ENCODE data around the gene SLC27A2. TPM values are rescaled to one million over a fixed set of nuclear protein-coding genes. Genes with fewer than 3 reads are reported as not detected.

Gene SLC27A2
- total RNA-seq, 2 experiments from 2014 or later: 25.2 TPM

DNA sequence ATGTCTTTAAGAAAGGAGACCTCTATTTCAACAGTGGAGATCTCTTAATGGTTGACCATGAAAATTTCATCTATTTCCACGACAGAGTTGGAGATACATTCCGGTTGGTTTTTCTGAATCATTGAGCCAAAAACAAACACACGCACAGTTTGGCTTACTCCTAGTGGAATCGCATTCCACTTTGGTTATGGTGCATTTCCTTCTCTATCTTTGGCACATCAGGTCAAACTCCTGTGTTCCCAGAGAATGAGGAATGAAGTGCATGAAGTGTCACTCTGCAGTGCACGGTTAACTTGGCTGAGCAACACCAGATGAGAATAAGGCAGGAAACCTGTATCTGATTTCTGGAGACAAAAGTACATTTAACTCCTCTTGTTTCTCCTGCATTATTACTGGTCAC is 45.1 kb downstream of the SLC27A2 start:
- Mint-ChIP-seq H3K36me3 (ENCODE audit: low read depth) (peaks cover 37% of the 10 kb centered on the region), H3K9me3 (no peaks in the 10 kb centered on the region), H3K4me3 (no peak overlapping the region), H3K4me1 (ENCODE audit: low read depth) (no peaks in the 10 kb centered on the region), H3K27ac (no peak overlapping the region), H3K27me3 (ENCODE audit: low read depth) (no peaks in the 10 kb centered on the region)
- DNase-seq: no peak
- intact Hi-C loops (cut with micrococcal nuclease): no loop called here
- CTCF ChIA-PET: interaction anchor here (0.5 kb wide), 1 partner anchor 480 kb away, joined by 3 read pairs; no protein-coding TSS in a partner anchor

DNA sequence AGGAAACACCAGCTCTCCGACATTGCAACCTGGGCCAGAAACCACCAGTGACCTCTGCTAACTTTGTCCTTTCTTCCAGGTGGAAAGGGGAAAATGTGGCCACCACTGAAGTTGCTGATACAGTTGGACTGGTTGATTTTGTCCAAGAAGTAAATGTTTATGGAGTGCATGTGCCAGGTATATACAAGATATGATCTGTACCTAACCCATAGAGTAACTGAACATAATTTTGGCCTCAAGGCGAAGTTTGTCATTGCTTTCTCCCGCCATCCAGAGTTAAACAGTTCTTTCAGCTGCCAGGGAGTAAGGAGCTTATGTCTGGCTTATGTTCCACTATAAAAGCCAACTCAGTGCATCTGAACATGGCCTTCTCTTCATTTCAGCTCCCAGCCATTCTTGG is 46.9 kb downstream of the SLC27A2 start:
- CTCF ChIA-PET: no interaction called here
- H3K36me3 Mint-ChIP-seq (ENCODE audit: low read depth): peaks cover 22% of the 10 kb centered on the region
- intact Hi-C loops (cut with micrococcal nuclease): no loop called here

DNA sequence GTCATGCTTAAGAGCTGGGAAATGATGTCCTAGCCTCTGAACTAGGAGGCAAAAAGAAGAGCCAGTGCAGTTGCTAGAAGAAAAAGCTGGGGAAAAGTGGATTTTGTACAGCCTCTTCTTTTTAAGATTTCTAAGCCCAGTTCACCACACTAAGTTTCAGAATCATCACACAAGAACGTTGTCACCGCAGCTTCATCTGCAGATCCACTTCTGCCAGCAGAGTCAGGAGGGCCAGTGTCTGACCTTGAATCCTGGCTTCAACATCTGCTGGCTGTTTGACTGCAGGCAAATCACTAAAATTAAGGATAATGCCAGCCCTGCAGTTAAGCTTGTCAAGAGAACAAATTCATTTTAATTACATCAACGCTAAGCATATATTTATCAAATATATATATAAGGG is 47.3 kb downstream of the SLC27A2 start:
- CTCF ChIA-PET: no interaction called here
- Mint-ChIP-seq H3K27me3 (ENCODE audit: low read depth) (no peaks in the 10 kb centered on the region), H3K4me1 (ENCODE audit: low read depth) (no peaks in the 10 kb centered on the region), H3K36me3 (ENCODE audit: low read depth) (peaks cover 26% of the 10 kb centered on the region), H3K9me3 (no peaks in the 10 kb centered on the region), H3K27ac (no peak overlapping the region), H3K4me3 (no peak overlapping the region)
- intact Hi-C loops (cut with micrococcal nuclease): no loop called here
- no peak for DNase-seq

More for the DNA sequence above, 46.9 kb downstream of the SLC27A2 start:
- H3K27ac Mint-ChIP-seq: no peak overlapping the region
- no peaks in the 10 kb centered on the region for H3K4me1 Mint-ChIP-seq (ENCODE audit: low read depth)
- DNase-seq: no peak
- H3K9me3 Mint-ChIP-seq: no peaks in the 10 kb centered on the region
- H3K4me3 Mint-ChIP-seq: no peak overlapping the region
- H3K27me3 Mint-ChIP-seq (ENCODE audit: low read depth): no peaks in the 10 kb centered on the region

DNA sequence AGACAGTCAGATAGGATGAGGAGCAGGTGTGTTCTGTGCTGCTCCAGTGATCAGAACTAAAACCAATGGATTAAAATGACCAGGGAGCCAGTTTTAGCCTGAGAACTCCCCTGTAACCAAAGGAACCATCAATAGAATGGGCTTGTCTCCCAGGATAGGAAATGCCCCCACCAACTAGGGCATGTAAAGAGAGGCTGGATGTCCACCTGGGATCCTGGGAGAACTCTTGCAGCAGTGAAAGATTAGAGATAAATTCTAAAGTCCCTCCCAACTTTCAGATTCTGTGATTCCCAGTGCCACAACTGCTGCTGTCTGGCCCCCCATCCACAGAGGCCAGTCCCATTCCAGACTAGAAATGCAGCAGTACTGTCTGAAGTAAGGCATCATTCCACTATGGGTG is 49.8 kb downstream of the SLC27A2 start:
- Mint-ChIP-seq H3K4me3 (no peak overlapping the region), H3K36me3 (ENCODE audit: low read depth) (peaks cover 28% of the 10 kb centered on the region), H3K27me3 (ENCODE audit: low read depth) (no peaks in the 10 kb centered on the region), H3K4me1 (ENCODE audit: low read depth) (no peaks in the 10 kb centered on the region), H3K27ac (no peak overlapping the region), H3K9me3 (no peaks in the 10 kb centered on the region)
- no peak for DNase-seq
- CTCF ChIA-PET: no interaction called here
- intact Hi-C loops (cut with micrococcal nuclease): no loop called here

DNA sequence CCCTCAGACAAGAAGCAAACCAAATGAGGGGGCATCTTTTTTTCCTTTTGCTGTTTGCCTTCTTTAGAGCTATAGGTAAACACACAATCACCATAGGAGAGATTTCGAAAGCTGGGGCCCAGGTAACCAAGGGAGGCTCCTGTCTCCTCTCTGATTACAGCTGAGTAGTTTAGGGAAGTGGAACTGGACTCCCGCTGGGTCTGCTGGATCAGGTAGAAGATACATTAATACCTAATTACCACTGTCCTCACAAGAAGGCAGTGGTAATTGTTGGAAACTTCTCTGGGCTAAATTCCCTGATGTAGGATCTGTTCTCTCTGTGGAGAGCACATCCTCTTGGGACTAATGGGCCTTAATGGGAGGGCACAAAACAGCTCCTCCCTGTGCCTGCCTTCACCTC is 50.8 kb downstream of the SLC27A2 start:
- Mint-ChIP-seq H3K4me3 (no peak overlapping the region), H3K9me3 (no peaks in the 10 kb centered on the region), H3K27ac (no peak overlapping the region), H3K36me3 (ENCODE audit: low read depth) (peaks cover 19% of the 10 kb centered on the region), H3K27me3 (ENCODE audit: low read depth) (no peaks in the 10 kb centered on the region), H3K4me1 (ENCODE audit: low read depth) (no peaks in the 10 kb centered on the region)
- CTCF ChIA-PET: interaction anchor here (1.0 kb wide), 1 partner anchor 15 kb away, joined by 3 read pairs; no protein-coding TSS in a partner anchor
- no peak for DNase-seq
- intact Hi-C loops (cut with micrococcal nuclease): no loop called here

DNA sequence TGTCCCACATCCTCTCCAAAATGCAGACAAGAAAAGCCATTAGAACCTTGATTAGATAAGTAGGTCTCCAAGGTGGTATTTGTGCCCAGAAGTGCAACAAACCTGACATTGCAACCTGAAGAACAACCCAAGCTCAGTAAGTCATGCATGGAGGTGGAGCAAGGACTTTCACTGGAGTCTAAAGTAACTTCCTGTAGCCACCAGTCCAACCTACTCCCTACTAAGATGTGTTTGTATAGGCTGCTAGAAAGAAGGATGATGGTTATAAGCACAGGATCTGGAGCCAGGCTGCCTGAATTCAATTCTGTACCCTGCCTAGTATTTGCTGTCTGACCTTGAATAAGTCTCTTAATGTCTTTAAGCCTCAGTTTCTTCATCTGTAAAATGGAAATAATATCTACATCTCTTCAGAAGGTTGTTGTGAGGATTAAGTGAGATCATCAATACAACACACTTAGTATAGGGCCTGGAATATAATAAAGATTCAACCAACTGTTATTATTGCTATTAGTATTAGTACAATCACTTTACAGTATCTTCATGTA is 51.3 kb downstream of the SLC27A2 start:
- H3K4me1 Mint-ChIP-seq (ENCODE audit: low read depth): no peaks in the 10 kb centered on the region
- no peak overlapping the region for H3K4me3 Mint-ChIP-seq
- no peak for DNase-seq
- no peaks in the 10 kb centered on the region for H3K9me3 Mint-ChIP-seq
- CTCF ChIA-PET: interaction anchor here (0.9 to 1.0 kb wide), 2 partner anchors 10 to 15 kb away, joined by 3 to 5 read pairs; no protein-coding TSS in a partner anchor
- no peaks in the 10 kb centered on the region for H3K27me3 Mint-ChIP-seq (ENCODE audit: low read depth)
- intact Hi-C loops (cut with micrococcal nuclease): no loop called here
- peaks cover 15% of the 10 kb centered on the region for H3K36me3 Mint-ChIP-seq (ENCODE audit: low read depth)
- H3K27ac Mint-ChIP-seq: no peak overlapping the region

DNA sequence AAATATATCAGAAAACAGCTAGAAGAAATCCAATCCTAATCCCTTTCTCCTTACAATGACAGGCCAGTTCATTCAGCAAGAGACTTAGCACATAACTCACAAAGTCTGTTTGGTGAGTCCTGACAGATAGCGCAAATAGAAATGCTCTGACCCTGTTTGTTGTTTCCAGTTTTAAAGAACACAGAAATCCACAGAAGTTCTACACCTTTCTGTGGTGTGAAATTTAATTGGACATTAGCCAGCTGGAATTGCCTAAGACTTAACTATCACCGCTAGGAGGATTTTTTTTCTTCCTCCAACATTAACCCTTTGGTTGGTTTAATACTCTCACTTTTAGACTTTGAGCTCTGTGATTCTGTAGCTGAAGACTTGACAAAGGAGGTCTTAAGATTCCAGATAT is 52.8 kb downstream of the SLC27A2 start:
- CTCF ChIA-PET: interaction anchor here (0.6 kb wide), 1 partner anchor 913 kb away, joined by 4 read pairs; no protein-coding TSS in a partner anchor
- Mint-ChIP-seq H3K4me1 (ENCODE audit: low read depth) (no peaks in the 10 kb centered on the region), H3K36me3 (ENCODE audit: low read depth) (peaks cover 7% of the 10 kb centered on the region), H3K27me3 (ENCODE audit: low read depth) (no peaks in the 10 kb centered on the region), H3K27ac (no peak overlapping the region), H3K9me3 (no peaks in the 10 kb centered on the region), H3K4me3 (no peak overlapping the region)
- no peak for DNase-seq
- intact Hi-C loops (cut with micrococcal nuclease): no loop called here

DNA sequence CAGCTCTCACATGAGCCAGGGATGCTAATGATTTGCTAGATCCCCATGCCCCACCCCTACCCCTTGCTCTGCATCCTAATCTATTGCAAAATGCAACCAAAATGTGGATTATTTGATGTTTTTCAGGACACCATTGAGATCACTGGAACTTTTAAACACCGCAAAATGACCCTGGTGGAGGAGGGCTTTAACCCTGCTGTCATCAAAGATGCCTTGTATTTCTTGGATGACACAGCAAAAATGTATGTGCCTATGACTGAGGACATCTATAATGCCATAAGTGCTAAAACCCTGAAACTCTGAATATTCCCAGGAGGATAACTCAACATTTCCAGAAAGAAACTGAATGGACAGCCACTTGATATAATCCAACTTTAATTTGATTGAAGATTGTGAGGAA is 53.8 kb downstream of the SLC27A2 start:
- no peak overlapping the region for H3K27ac Mint-ChIP-seq
- no peaks in the 10 kb centered on the region for H3K9me3 Mint-ChIP-seq
- H3K36me3 Mint-ChIP-seq (ENCODE audit: low read depth): peaks cover 7% of the 10 kb centered on the region
- no peak for DNase-seq
- CTCF ChIA-PET: no interaction called here
- no peaks in the 10 kb centered on the region for H3K4me1 Mint-ChIP-seq (ENCODE audit: low read depth)
- no peaks in the 10 kb centered on the region for H3K27me3 Mint-ChIP-seq (ENCODE audit: low read depth)
- intact Hi-C loops (cut with micrococcal nuclease): no loop called here
- no peak overlapping the region for H3K4me3 Mint-ChIP-seq

DNA sequence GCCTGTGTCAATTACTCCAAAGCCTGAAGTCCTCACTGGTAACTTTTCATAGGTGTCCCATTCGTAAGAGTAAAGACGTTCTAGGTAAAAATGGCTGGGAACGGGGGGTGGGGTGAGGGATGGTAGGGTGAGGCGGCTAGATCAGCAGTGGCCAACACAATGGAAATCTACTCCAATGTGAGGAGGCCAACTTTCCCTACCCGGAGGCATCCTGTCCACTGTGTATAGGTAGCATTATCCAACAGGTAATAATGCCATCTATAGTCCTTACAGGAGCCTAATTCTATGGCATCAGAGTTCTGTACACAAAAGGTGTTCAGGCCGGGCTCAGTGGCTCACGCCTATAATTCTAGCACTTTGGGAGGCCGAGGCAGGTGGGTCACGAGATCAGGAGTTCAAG is 54.4 kb downstream of the SLC27A2 start:
- no peak for DNase-seq
- Mint-ChIP-seq H3K36me3 (ENCODE audit: low read depth) (peaks cover 7% of the 10 kb centered on the region), H3K9me3 (no peaks in the 10 kb centered on the region), H3K27me3 (ENCODE audit: low read depth) (no peaks in the 10 kb centered on the region), H3K4me1 (ENCODE audit: low read depth) (peaks cover 4% of the 10 kb centered on the region), H3K4me3 (no peak overlapping the region), H3K27ac (no peak overlapping the region)
- CTCF ChIA-PET: no interaction called here
- intact Hi-C loops (cut with micrococcal nuclease): no loop called here

DNA sequence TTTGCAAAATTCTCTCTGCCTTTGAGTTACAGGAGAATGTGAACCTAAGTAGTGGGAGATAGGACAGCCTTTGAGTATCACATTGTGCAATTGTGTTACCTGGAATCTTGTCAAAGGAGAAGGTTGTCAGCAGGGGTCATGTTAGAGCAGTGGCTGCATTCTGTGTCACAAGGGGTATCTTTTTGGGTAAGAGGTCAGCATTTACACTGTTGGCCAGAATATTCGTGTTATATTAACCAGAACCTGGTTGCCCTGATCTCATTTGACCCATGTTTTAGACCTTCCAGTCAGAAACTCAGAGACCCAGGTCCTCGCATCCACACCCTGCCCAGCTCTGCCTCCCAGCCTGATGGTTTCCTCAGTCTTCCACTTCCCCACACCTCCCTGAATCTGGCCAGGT is 56.3 kb downstream of the SLC27A2 start:
- peaks cover 11% of the 10 kb centered on the region for H3K4me1 Mint-ChIP-seq (ENCODE audit: low read depth)
- intact Hi-C loops (cut with micrococcal nuclease): no loop called here
- no peak overlapping the region for H3K27ac Mint-ChIP-seq
- CTCF ChIA-PET: no interaction called here
- peaks cover 7% of the 10 kb centered on the region for H3K36me3 Mint-ChIP-seq (ENCODE audit: low read depth)
- DNase-seq: no peak
- no peaks in the 10 kb centered on the region for H3K27me3 Mint-ChIP-seq (ENCODE audit: low read depth)
- no peaks in the 10 kb centered on the region for H3K9me3 Mint-ChIP-seq
- H3K4me3 Mint-ChIP-seq: no peak overlapping the region

DNA sequence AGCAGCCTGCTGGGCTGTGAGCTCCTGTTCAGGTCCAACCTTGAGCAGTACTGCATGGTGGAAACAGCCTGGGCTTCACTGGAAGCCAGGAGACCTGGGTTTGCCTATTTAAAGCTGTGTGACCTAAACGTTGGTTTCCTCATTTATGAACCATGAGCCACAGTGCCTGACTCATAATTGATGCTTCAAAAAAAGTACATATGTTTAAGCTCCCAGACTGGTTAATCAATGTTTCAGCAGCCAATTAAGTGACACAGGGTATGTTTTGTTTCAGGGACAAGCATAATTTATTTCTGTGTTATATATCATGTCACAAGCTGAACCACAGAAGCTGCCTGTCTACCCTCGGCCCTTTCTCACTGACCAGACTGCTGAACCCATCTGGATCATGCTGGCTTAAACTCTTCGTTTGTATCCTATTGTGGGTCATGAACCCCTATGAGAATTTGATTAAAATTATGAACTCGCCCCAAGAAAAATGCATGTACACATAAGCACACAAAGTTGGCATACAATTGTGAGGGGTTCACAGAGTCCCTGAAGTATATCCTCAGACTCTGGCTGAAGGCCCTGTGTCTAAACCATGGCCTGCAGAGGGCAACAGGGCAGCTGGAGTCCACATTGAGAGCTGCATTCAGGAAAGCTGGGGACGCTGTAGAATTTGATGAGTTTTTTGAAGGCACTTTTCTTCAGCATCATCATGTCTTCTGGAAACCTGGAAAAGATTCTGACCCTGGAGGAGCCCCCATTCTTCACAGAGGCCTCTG is 59.9 kb downstream of the SLC27A2 start:
- no peaks in the 10 kb centered on the region for H3K27me3 Mint-ChIP-seq (ENCODE audit: low read depth)
- no peaks in the 10 kb centered on the region for H3K9me3 Mint-ChIP-seq
- CTCF ChIA-PET: interaction anchor here (0.7 to 1.7 kb wide), 4 partner anchors 21 to 109 kb away, joined by 3 to 6 read pairs (median 4); no protein-coding TSS in a partner anchor
- no peak for DNase-seq
- no peak overlapping the region for H3K27ac Mint-ChIP-seq
- peaks cover 20% of the 10 kb centered on the region for H3K4me1 Mint-ChIP-seq (ENCODE audit: low read depth)
- H3K4me3 Mint-ChIP-seq: no peak overlapping the region
- intact Hi-C loops (cut with micrococcal nuclease): loop anchor here (10.0 kb wide), 1 partner anchor 1367 kb away; the partner anchor contains the start of gene EID1
- no peaks in the 10 kb centered on the region for H3K36me3 Mint-ChIP-seq (ENCODE audit: low read depth)

DNA sequence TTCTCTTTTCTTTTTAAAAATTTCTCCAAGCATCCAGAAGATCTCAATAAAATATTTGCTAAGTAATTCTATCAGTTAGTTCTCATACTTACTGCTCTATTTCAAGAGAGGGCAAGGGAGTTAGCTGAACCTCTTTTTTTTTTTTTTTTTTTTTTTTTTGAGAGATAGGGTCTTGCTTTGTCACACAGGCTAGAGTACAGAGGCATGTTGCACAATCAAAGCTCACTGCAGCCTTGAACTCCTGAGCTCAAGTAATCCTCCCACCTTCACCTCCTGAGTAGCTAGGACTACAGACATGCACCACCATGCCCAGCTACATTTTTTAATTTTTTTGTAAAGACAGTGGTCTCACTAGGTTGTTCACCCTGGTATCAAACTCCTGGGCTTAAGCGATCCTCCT is 62.2 kb downstream of the SLC27A2 start:
- Mint-ChIP-seq H3K36me3 (ENCODE audit: low read depth) (peaks cover 7% of the 10 kb centered on the region), H3K9me3 (no peaks in the 10 kb centered on the region), H3K4me1 (ENCODE audit: low read depth) (peaks cover 40% of the 10 kb centered on the region), H3K4me3 (no peak overlapping the region), H3K27me3 (ENCODE audit: low read depth) (no peaks in the 10 kb centered on the region), H3K27ac (no peak overlapping the region)
- CTCF ChIA-PET: interaction anchor here (1.2 kb wide), 1 partner anchor 10 kb away, joined by 4 read pairs; no protein-coding TSS in a partner anchor
- intact Hi-C loops (cut with micrococcal nuclease): loop anchor here (10.0 kb wide), 1 partner anchor 1369 kb away; the partner anchor contains the start of gene EID1
- no peak for DNase-seq

Measured in activated naive CD4-positive, alpha-beta T cell treated with anti-CD3 and anti-CD28 coated beads for 36 hours (primary cell).